Panc1 (cell line): ENCODE data around the gene AQP1.

Source experiments
- POLR2AphosphoS5 ChIP-seq: IDR thresholded peaks from 2 replicates; pipeline ENCODE4 v1.6.1; 2012; ENCODE audit warnings: mild to moderate bottlenecking, low read depth, low read length, moderate library complexity
- SIN3A ChIP-seq: IDR thresholded peaks from 2 replicates; pipeline ENCODE4 v1.6.1; 2012; ENCODE audit warnings: low read depth, mild to moderate bottlenecking, low read length, moderate library complexity, borderline replicate concordance; ENCODE audit not compliant: insufficient read depth
- TF ChIP-seq, protein P1 (sequence below): fragments of 450-650 bp; IDR thresholded peaks from 2 replicates; pipeline ENCODE4 v1.5.1; 2017; ENCODE audit warnings: mild to moderate bottlenecking
- TF ChIP-seq, protein P2 (sequence below), 2 experiments: IDR thresholded peaks; 2 replicates each; pipeline ENCODE4 v1.6.1; 2011 to 2012; ENCODE audit warnings: low read depth in 2 of 2, control low read depth in 1 of 2, low read length in 1 of 2, mild to moderate bottlenecking in 1 of 2, moderate library complexity in 1 of 2; ENCODE audit not compliant: insufficient read depth in 1 of 2

DNA sequence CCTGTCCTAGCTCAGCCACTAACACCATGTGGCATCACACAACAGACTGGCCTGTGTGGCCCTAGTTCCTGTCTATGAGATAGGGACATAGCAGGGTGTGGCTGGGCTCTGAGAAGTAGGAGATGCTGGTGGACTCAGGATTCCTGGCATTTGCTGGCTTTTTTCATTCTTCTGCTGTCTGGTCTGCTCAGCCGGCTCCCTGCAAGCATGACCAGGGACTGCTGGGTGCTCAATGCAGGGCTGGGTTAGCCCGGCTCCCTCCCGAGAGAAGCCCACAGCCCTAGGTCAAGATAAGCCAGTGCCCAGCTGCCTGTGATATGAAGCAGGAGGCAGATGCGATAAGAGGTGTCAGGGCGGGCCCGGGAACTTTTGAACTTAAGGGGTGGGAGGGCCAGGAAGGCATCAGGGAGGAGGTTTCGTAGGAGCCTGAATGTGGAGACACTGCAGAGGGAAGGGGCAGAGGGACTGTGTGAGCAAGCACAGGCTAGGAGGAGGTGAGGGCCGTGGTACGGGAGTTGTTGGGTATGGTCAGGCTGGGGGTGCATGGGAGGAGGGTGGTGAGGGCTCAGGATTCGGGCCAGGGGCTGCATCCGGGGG lies 3.5 kb downstream of the AQP1 start:
- TF ChIP-seq POLR2AphosphoS5 (no peak), SIN3A (no peak)
- TF ChIP-seq, protein P1, sequence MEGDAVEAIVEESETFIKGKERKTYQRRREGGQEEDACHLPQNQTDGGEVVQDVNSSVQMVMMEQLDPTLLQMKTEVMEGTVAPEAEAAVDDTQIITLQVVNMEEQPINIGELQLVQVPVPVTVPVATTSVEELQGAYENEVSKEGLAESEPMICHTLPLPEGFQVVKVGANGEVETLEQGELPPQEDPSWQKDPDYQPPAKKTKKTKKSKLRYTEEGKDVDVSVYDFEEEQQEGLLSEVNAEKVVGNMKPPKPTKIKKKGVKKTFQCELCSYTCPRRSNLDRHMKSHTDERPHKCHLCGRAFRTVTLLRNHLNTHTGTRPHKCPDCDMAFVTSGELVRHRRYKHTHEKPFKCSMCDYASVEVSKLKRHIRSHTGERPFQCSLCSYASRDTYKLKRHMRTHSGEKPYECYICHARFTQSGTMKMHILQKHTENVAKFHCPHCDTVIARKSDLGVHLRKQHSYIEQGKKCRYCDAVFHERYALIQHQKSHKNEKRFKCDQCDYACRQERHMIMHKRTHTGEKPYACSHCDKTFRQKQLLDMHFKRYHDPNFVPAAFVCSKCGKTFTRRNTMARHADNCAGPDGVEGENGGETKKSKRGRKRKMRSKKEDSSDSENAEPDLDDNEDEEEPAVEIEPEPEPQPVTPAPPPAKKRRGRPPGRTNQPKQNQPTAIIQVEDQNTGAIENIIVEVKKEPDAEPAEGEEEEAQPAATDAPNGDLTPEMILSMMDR = no peak
- TF ChIP-seq, protein P2, sequence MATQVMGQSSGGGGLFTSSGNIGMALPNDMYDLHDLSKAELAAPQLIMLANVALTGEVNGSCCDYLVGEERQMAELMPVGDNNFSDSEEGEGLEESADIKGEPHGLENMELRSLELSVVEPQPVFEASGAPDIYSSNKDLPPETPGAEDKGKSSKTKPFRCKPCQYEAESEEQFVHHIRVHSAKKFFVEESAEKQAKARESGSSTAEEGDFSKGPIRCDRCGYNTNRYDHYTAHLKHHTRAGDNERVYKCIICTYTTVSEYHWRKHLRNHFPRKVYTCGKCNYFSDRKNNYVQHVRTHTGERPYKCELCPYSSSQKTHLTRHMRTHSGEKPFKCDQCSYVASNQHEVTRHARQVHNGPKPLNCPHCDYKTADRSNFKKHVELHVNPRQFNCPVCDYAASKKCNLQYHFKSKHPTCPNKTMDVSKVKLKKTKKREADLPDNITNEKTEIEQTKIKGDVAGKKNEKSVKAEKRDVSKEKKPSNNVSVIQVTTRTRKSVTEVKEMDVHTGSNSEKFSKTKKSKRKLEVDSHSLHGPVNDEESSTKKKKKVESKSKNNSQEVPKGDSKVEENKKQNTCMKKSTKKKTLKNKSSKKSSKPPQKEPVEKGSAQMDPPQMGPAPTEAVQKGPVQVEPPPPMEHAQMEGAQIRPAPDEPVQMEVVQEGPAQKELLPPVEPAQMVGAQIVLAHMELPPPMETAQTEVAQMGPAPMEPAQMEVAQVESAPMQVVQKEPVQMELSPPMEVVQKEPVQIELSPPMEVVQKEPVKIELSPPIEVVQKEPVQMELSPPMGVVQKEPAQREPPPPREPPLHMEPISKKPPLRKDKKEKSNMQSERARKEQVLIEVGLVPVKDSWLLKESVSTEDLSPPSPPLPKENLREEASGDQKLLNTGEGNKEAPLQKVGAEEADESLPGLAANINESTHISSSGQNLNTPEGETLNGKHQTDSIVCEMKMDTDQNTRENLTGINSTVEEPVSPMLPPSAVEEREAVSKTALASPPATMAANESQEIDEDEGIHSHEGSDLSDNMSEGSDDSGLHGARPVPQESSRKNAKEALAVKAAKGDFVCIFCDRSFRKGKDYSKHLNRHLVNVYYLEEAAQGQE (IDR thresholded peaks at IDR 0.05; ENCODE audit: insufficient read depth in 1 of 2, low read depth in 2 of 2, low read length in 1 of 2) = no peak
